SK-N-SH (cell line): Measurements from ENCODE around the gene CNGA4. TPM values are rescaled to one million over a fixed set of nuclear protein-coding genes. Genes with fewer than 3 reads are reported as not detected.

Experiments
- CTCF ChIA-PET: fragments of 300-600, 350-600 bp; formaldehyde crosslinking; extraction: SDS; loops from one replicate; lab custom pipeline; 2021; lab: Yijun Ruan, JAX
- POLR2A ChIA-PET: fragments of 350-600 bp; sonication (Branson Sonifier 250); formaldehyde crosslinking; extraction: SDS; loops from one replicate; lab custom pipeline; 2020; ENCODE audit warnings: antibody characterized with exemption, inconsistent platforms; lab: Yijun Ruan, JAX
- DNase-seq: peaks from one replicate; pipeline ENCODE4 v3.0.0; 2012
- H2AFZ ChIP-seq: fragments of 200-600 bp; sonication (generic); 2 replicates; pipeline ENCODE4 v1.8.1; 2016; ENCODE audit warnings: antibody characterized with exemption, mild to moderate bottlenecking, low read depth
- H3F3A ChIP-seq: fragments of 200-600 bp; sonication (generic); replicated peaks from 2 replicates; pipeline ENCODE3; 2016; ENCODE audit warnings: antibody characterized with exemption, mild to moderate bottlenecking; ENCODE audit not compliant: insufficient read depth
- H3K27ac ChIP-seq, 2 experiments: fragments of 200-500 bp in 1 of 2; fragments of 200-600 bp in 1 of 2; sonication (Bioruptor generic) in 1 of 2; sonication (generic), shearing (Covaris generic) in 1 of 2; 2 replicates each; pipeline versions ENCODE4 v1.5.1 to v1.6.1; 2014 to 2016; ENCODE audit warnings: low read depth in 2 of 2, inconsistent platforms in 1 of 2, low read length in 1 of 2, mild to moderate bottlenecking in 1 of 2, mixed read lengths in 1 of 2
- H3K27me3 ChIP-seq: fragments of 200-600 bp; sonication (generic), shearing (Covaris generic); 2 replicates; pipeline ENCODE4 v1.6.1; 2016; ENCODE audit warnings: mixed run types; ENCODE audit not compliant: insufficient read depth
- H3K36me3 ChIP-seq, 2 experiments: fragments of 200-500 bp in 1 of 2; fragments of 200-600 bp in 1 of 2; sonication (Bioruptor generic) in 1 of 2; sonication (generic) in 1 of 2; replicated peaks in 1 of 2; 2 replicates each; pipeline versions ENCODE3 to v1.5.1; 2014 to 2016; ENCODE audit warnings: low read length in 1 of 2, mild to moderate bottlenecking in 1 of 2; ENCODE audit not compliant: insufficient read depth in 2 of 2, control insufficient read depth in 1 of 2
- H3K4me1 ChIP-seq, 2 experiments: fragments of 200-500 bp in 1 of 2; fragments of 200-600 bp in 1 of 2; sonication (Bioruptor generic) in 1 of 2; sonication (generic), shearing (Covaris generic) in 1 of 2; 2 replicates each; pipeline versions ENCODE4 v1.5.1 to v1.6.1; 2014 to 2016; ENCODE audit warnings: low read depth in 1 of 2, low read length in 1 of 2, mixed run types in 1 of 2; ENCODE audit not compliant: insufficient read depth in 2 of 2, control insufficient read depth in 1 of 2
- H3K4me2 ChIP-seq: fragments of 200-600 bp; sonication (generic), shearing (Covaris generic); 2 replicates; pipeline ENCODE4 v1.6.1; 2017; ENCODE audit warnings: mixed run types
- H3K4me3 ChIP-seq, 2 experiments: fragments of 200-500 bp in 1 of 2; fragments of 200-600 bp in 1 of 2; sonication (Bioruptor generic) in 1 of 2; sonication (generic), shearing (Covaris generic) in 1 of 2; 2 replicates each; pipeline versions ENCODE4 v1.5.1 to v1.8.1; 2014 to 2016; ENCODE audit warnings: low read depth in 2 of 2, inconsistent platforms in 1 of 2, low read length in 1 of 2, mild to moderate bottlenecking in 1 of 2, mixed read lengths in 1 of 2, moderate library complexity in 1 of 2
- H3K79me2 ChIP-seq: fragments of 200-600 bp; sonication (generic); 2 replicates; pipeline ENCODE4 v1.8.1; 2017; ENCODE audit warnings: mild to moderate bottlenecking; ENCODE audit not compliant: insufficient read depth
- H3K9ac ChIP-seq: fragments of 200-600 bp; sonication (generic); 2 replicates; pipeline ENCODE4 v1.6.1; 2017; ENCODE audit warnings: mixed run types
- H3K9me2 ChIP-seq: fragments of 200-600 bp; sonication (generic); 2 replicates; pipeline ENCODE4 v1.6.1; 2017; ENCODE audit warnings: mixed run types
- H3K9me3 ChIP-seq: fragments of 200-600 bp; sonication (generic); 2 replicates; pipeline ENCODE4 v1.6.1; 2017; ENCODE audit warnings: mixed run types, mild to moderate bottlenecking, moderate library complexity
- H4K20me1 ChIP-seq: fragments of 200-600 bp; sonication (generic); 2 replicates; pipeline ENCODE4 v1.6.1; 2017; ENCODE audit warnings: mild to moderate bottlenecking, mixed run types; ENCODE audit not compliant: insufficient read depth
- CHD2 ChIP-seq: fragments of 150-350 bp; IDR thresholded peaks from 2 replicates; pipeline ENCODE4 v1.6.1; 2018; ENCODE audit warnings: low read length; ENCODE audit not compliant: partially characterized antibody
- ELF1 ChIP-seq: IDR thresholded peaks from 2 replicates; pipeline ENCODE4 v1.4.0; 2012
- EP300 ChIP-seq, 2 experiments: IDR thresholded peaks; 2 replicates each; pipeline versions ENCODE4 v1.4.0 to v1.6.1; 2012; ENCODE audit warnings: borderline replicate concordance in 1 of 2, low read depth in 1 of 2, low read length in 1 of 2
- EZH2phosphoT487 ChIP-seq: fragments of 200-600 bp; sonication (generic); IDR thresholded peaks from 2 replicates; pipeline ENCODE4 v1.6.1; 2017; ENCODE audit warnings: low read depth, mixed run types, mild to moderate bottlenecking, antibody characterized with exemption, moderate library complexity, borderline replicate concordance
- FOXM1 ChIP-seq: IDR thresholded peaks from 2 replicates; pipeline ENCODE4 v1.4.0; 2012; ENCODE audit warnings: low read depth, mild to moderate bottlenecking
- GABPA ChIP-seq: IDR thresholded peaks from 2 replicates; pipeline ENCODE4 v1.4.0; 2012; ENCODE audit warnings: low read depth, mild to moderate bottlenecking
- MEF2A ChIP-seq: IDR thresholded peaks from 2 replicates; pipeline ENCODE4 v1.4.0; 2012; ENCODE audit warnings: low read depth, borderline replicate concordance
- NFIC ChIP-seq: IDR thresholded peaks from 2 replicates; pipeline ENCODE4 v1.4.0; 2012; ENCODE audit warnings: borderline replicate concordance
- POLR2AphosphoS5 ChIP-seq: IDR thresholded peaks from 2 replicates; pipeline ENCODE4 v1.6.1; 2012; ENCODE audit warnings: low read depth, low read length
- RAD21 ChIP-seq: IDR thresholded peaks from 2 replicates; pipeline ENCODE4 v1.6.1; 2012; ENCODE audit warnings: mild to moderate bottlenecking, low read length
- RCOR1 ChIP-seq: fragments of 150-350 bp; IDR thresholded peaks from 2 replicates; pipeline ENCODE4 v1.6.1; 2017; ENCODE audit warnings: antibody characterized with exemption, low read length
- RXRA ChIP-seq: IDR thresholded peaks from 2 replicates; pipeline ENCODE4 v1.4.0; 2012; ENCODE audit warnings: low read depth, mild to moderate bottlenecking, borderline replicate concordance
- SMC3 ChIP-seq: IDR thresholded peaks from 2 replicates; pipeline ENCODE4 v1.6.1; 2012; ENCODE audit warnings: low read depth, low read length, improper control_type of control experiment
- TAF1 ChIP-seq: IDR thresholded peaks from 2 replicates; pipeline ENCODE4 v1.6.1; 2012; ENCODE audit warnings: low read depth, mild to moderate bottlenecking, low read length, moderate library complexity, borderline replicate concordance
- TCF12 ChIP-seq: IDR thresholded peaks from 2 replicates; pipeline ENCODE4 v1.4.0; 2012
- TEAD4 ChIP-seq: IDR thresholded peaks from 2 replicates; pipeline ENCODE4 v1.4.0; 2012; ENCODE audit warnings: mild to moderate bottlenecking, borderline replicate concordance; ENCODE audit not compliant: insufficient read depth
- YY1 ChIP-seq: IDR thresholded peaks from 2 replicates; pipeline ENCODE4 v1.4.0; 2012; ENCODE audit warnings: low read depth, mild to moderate bottlenecking
- WGBS: methylation state at CpG from one replicate; pipeline ENCODE4 v1.1.6; 2017; ENCODE audit warnings: low lambda C conversion rate; 5-methylcytosine and 5-hydroxymethylcytosine counted together
- polyA plus RNA-seq, 3 experiments: library from polyadenylated mRNA; depleted of rRNA; stranded (reverse); fragments of >200 nt; gene quantifications; 2 replicates each; pipeline ENCODE4 v1.2.3, GENCODE V29; 2012
- TF ChIP-seq, protein P1 (sequence below): fragments of 200-600 bp; sonication (generic); IDR thresholded peaks from 2 replicates; pipeline ENCODE4 v1.6.1; 2017; ENCODE audit warnings: antibody characterized with exemption, mild to moderate bottlenecking, moderate library complexity
- TF ChIP-seq, protein P2 (sequence below): IDR thresholded peaks from 2 replicates; pipeline ENCODE4 v1.4.0; 2012; ENCODE audit warnings: low read depth, borderline replicate concordance
- TF ChIP-seq, protein P3 (sequence below): IDR thresholded peaks from 2 replicates; pipeline ENCODE4 v1.4.0; 2012; ENCODE audit warnings: low read depth, borderline replicate concordance
- TF ChIP-seq, protein P4 (sequence below): IDR thresholded peaks from 2 replicates; pipeline ENCODE4; 2012

CNGA4 gene
- polyA plus RNA-seq, 1 of the 3 experiments (the other 2 are of a cell fraction), result 0.13 TPM

DNA sequence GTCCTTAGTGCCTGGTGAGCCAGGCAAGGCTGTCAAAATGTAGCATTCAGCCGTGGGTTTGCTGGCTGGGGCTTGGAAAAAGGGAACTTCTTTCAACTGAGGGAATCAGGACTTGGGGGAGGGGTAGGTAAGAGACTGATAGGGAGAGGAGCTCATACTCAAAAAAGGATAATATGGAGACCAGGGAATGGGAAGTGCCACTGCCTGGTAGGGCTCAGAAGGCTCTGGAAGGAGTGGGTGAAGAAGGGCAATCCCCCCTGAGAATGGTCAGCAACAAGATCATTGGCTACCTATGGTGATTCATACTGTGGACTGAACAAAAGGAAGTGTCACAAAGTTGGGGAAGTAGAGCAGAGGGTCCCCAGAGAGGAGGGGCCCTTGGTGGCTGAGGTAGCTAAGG, 1.9 kb downstream of the CNGA4 start:
- POLR2A ChIA-PET, result no interaction called here

DNA sequence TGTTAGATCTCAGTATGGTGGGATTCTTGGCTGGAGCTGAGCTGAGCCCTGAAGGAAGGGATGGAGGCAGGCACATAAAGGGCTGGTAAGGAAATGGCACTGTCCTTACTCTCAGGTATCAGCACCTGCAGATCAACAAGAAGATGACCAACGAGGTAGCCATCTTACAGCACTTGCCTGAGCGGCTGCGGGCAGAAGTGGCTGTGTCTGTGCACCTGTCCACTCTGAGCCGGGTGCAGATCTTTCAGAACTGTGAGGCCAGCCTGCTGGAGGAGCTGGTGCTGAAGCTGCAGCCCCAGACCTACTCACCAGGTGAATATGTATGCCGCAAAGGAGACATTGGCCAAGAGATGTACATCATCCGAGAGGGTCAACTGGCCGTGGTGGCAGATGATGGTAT, 2.4 kb downstream of the CNGA4 start:
- Histone ChIP-seq H3K36me3 (no peaks in the 10 kb centered on the region), H3K79me2 (no peaks in the 10 kb centered on the region), H2AFZ (no peak overlapping the region), H3K27me3 (peaks cover 48% of the 10 kb centered on the region), H3K9me3 (no peaks in the 10 kb centered on the region), H3K9ac (no peak overlapping the region), H3K4me1 (no peaks in the 10 kb centered on the region), H3K4me2 (no peak overlapping the region), H3K4me3 (no peak overlapping the region), H3K27ac (no peak overlapping the region), H3F3A (peaks cover under 1% of the 10 kb centered on the region), H3K9me2 (no peaks in the 10 kb centered on the region), H4K20me1 (no peaks in the 10 kb centered on the region)
- no peak for DNase-seq
- ChIA-PET POLR2A (no interaction called here), CTCF (interaction anchor here (1.3 to 2.8 kb wide), 3 partner anchors 10 to 122 kb away, joined by 4 to 13 read pairs (median 9); no protein-coding TSS in a partner anchor)
- 0% methylated on average over 1 of the region's 7 CpGs for WGBS
- TF ChIP-seq, protein P1, sequence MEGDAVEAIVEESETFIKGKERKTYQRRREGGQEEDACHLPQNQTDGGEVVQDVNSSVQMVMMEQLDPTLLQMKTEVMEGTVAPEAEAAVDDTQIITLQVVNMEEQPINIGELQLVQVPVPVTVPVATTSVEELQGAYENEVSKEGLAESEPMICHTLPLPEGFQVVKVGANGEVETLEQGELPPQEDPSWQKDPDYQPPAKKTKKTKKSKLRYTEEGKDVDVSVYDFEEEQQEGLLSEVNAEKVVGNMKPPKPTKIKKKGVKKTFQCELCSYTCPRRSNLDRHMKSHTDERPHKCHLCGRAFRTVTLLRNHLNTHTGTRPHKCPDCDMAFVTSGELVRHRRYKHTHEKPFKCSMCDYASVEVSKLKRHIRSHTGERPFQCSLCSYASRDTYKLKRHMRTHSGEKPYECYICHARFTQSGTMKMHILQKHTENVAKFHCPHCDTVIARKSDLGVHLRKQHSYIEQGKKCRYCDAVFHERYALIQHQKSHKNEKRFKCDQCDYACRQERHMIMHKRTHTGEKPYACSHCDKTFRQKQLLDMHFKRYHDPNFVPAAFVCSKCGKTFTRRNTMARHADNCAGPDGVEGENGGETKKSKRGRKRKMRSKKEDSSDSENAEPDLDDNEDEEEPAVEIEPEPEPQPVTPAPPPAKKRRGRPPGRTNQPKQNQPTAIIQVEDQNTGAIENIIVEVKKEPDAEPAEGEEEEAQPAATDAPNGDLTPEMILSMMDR, result no peak
- TF ChIP-seq, protein P2, sequence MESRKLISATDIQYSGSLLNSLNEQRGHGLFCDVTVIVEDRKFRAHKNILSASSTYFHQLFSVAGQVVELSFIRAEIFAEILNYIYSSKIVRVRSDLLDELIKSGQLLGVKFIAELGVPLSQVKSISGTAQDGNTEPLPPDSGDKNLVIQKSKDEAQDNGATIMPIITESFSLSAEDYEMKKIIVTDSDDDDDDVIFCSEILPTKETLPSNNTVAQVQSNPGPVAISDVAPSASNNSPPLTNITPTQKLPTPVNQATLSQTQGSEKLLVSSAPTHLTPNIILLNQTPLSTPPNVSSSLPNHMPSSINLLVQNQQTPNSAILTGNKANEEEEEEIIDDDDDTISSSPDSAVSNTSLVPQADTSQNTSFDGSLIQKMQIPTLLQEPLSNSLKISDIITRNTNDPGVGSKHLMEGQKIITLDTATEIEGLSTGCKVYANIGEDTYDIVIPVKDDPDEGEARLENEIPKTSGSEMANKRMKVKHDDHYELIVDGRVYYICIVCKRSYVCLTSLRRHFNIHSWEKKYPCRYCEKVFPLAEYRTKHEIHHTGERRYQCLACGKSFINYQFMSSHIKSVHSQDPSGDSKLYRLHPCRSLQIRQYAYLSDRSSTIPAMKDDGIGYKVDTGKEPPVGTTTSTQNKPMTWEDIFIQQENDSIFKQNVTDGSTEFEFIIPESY, result no peak
- TF ChIP-seq FOXM1, result no peak
- TF ChIP-seq ELF1, result no peak
- no peak for TF ChIP-seq NFIC
- TF ChIP-seq POLR2AphosphoS5, result no peak
- TF ChIP-seq TEAD4, result no peak
- no peak for TF ChIP-seq TCF12
- TF ChIP-seq YY1, result no peak
- no peak for TF ChIP-seq EP300 (IDR thresholded peaks at IDR 0.05; ENCODE audit: borderline replicate concordance in 1 of 2, low read depth in 1 of 2, low read length in 1 of 2)

More for the DNA sequence above, 1.9 kb downstream of the CNGA4 start:
- H4K20me1 ChIP-seq, result no peaks in the 10 kb centered on the region
- CTCF ChIA-PET, result interaction anchor here (0.8 to 2.8 kb wide), 4 partner anchors 10 to 122 kb away, joined by 3 to 13 read pairs (median 4); no protein-coding TSS in a partner anchor
- DNase-seq, result no peak
- H3K4me2 ChIP-seq, result no peak overlapping the region
- TF ChIP-seq, protein P3, sequence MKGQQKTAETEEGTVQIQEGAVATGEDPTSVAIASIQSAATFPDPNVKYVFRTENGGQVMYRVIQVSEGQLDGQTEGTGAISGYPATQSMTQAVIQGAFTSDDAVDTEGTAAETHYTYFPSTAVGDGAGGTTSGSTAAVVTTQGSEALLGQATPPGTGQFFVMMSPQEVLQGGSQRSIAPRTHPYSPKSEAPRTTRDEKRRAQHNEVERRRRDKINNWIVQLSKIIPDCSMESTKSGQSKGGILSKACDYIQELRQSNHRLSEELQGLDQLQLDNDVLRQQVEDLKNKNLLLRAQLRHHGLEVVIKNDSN, result no peak
- no peak for TF ChIP-seq NFIC
- no peak for TF ChIP-seq CHD2
- TF ChIP-seq EP300 (IDR thresholded peaks at IDR 0.05; ENCODE audit: borderline replicate concordance in 1 of 2, low read depth in 1 of 2, low read length in 1 of 2), result no peak
- no peak for TF ChIP-seq TAF1
- TF ChIP-seq, protein P4, sequence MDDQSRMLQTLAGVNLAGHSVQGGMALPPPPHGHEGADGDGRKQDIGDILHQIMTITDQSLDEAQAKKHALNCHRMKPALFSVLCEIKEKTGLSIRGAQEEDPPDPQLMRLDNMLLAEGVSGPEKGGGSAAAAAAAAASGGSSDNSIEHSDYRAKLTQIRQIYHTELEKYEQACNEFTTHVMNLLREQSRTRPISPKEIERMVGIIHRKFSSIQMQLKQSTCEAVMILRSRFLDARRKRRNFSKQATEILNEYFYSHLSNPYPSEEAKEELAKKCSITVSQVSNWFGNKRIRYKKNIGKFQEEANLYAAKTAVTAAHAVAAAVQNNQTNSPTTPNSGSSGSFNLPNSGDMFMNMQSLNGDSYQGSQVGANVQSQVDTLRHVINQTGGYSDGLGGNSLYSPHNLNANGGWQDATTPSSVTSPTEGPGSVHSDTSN, result no peak
- no peak for TF ChIP-seq SMC3
- TF ChIP-seq MEF2A, result no peak
- TF ChIP-seq RAD21, result no peak
- no peak for TF ChIP-seq RXRA
- TF ChIP-seq RCOR1, result no peak
- TF ChIP-seq, protein P1, result no peak
- no peak for TF ChIP-seq EZH2phosphoT487
- no peak for TF ChIP-seq GABPA
- TF ChIP-seq TEAD4, result no peak
- TF ChIP-seq, all 33 proteins: peak for 0
- no peaks in the 10 kb centered on the region for H3K79me2 ChIP-seq
- H3K9me3 ChIP-seq, result no peaks in the 10 kb centered on the region
- H3K9ac ChIP-seq, result no peak overlapping the region
- no peaks in the 10 kb centered on the region for H3K36me3 ChIP-seq
- no peak overlapping the region for H2AFZ ChIP-seq
- H3K27ac ChIP-seq, result no peak overlapping the region
- peaks cover 44% of the 10 kb centered on the region for H3K27me3 ChIP-seq
- no peaks in the 10 kb centered on the region for H3K4me1 ChIP-seq
- H3K9me2 ChIP-seq, result no peaks in the 10 kb centered on the region
- WGBS, result 8% methylated on average over 1 of the region's 1 CpG
- no peak overlapping the region for H3K4me3 ChIP-seq
- H3F3A ChIP-seq, result peaks cover 5% of the 10 kb centered on the region
